HG03039 (cell line): Measurements from ENCODE around the gene SEMA6A.
"Not testable (repeated sequence)": the region's sequence is repeated elsewhere in the genome, so short reads cannot be mapped to it uniquely, and the experiment has no call there.

ENCODE experiments used
- ATAC-seq: cut with Tn5 transposase; IDR thresholded peaks from one replicate; pipeline ENCODE4 v1.9.1; 2021; ENCODE audit warnings: mild to moderate bottlenecking, moderate library complexity; ENCODE audit not compliant: unreplicated experiment

The SEMA6A gene

GRCh38 chr5:116524966-116525365 is 49.7 kb downstream of the SEMA6A start:
- ATAC-seq: no peak

GRCh38 chr5:116524051-116524904 is 50.3 kb downstream of the SEMA6A start:
- ATAC-seq: no peak

- not testable (repeated sequence) for ATAC-seq
Observed at GRCh38 chr5:116523182-116523581, 51.4 kb downstream of the SEMA6A start.

DNA sequence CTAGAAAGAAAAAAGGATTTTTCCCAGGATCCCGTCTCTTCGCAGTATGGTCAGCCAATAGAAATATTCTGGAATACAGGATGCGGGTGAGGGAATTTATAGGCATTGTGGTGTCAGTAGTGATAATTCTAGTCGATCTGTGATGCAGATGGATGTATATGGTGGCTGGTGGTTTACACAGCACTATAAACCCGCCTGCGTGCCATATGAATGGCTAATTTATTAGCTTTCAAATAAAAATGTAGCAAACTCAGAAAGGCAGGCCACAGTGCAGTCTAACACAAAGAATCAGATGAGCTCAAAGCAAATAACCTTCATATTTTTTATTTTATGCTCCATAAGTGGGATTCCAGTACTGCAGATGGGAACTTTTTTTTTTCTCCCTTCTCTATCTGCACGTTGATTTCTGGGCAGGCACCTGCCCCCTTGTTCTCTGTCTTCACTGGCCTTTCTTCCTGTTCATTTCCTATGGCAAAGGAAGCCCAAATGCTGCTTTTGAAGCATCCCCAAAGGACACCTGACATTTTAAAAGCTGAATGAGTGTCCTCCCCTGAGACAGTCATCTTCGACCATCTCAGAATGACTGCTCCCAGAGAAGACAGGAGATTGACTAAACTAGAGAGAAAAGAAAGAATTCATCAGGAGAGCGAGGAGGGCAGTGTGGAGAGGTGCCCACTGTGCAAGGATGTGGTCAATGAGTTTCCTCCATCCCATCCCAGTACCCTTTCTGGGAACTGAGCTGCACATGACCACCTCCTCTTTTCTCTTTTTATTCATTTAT is 52.1 kb downstream of the SEMA6A start:
- ATAC-seq: no peak

DNA sequence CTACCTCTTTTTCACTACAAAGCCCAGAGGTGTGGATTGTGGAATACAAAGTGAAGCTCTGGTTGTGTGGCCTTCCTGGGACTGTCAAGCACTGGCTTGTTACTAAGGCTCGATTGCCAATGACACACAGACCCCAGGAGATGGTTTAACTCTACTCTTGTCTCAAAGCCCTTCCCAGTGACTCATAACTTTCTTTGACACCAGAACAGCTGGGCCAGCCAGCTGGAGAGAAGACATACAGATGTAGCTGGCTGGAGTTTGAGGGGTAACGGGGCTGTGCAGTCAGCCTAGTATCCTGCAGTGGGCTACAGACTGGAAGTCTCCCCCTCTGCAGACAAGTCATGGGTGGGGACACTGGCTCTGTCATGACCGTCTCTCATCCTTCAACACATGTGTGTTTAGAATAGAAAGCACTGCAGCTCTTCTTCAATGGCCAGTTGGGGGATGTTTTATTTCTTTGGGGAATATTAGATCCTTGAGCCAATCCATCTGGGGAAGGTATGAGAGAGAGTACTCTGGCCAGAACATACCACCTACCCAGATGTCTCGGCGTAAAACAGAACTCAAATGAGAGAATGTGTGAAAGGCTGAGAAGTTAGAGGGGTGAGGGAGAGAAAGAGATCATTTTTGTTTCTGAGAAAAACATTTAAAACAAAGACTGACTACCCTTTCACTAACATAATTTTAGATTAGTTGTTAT is 53.3 kb downstream of the SEMA6A start:
- no peak for ATAC-seq

DNA sequence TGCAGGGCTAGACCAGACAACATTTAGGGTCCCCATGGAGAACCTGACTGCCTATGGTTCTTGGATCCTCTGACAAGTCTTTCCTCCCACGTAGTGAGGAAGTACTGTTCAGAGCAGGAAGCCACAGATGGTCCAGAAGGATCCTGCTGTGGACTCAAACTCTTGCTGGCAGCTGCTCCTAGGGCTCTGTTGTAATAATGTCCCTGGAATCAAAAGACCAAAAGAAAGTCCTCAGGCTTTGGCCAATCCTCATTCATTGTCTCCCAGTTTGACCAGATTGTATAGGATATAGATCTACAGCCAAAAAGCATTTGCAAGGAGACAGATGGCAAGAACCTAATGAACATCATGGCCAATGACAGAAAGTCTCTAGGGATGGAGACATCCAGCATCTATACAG is 53.9 kb downstream of the SEMA6A start:
- no peak for ATAC-seq

DNA sequence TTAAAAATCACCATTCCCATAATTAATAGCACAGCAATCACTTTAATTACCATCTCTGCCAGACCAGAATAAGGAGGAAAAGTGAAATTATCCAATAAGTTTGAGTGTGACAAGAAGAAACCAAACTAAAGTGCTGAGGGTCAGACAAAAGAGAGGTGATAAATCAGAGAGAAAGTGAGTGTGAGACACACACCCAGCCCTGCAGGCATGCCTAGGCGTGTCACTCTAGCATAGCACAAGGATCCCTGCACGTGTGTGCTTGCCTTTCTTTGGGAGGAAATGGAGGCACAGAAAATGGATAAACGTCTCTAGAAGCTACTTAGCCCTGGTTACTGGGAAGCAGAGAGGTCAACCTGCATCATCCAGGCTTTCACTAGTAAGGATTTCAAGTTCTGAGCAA is 56.2 kb downstream of the SEMA6A start:
- ATAC-seq: no peak

DNA sequence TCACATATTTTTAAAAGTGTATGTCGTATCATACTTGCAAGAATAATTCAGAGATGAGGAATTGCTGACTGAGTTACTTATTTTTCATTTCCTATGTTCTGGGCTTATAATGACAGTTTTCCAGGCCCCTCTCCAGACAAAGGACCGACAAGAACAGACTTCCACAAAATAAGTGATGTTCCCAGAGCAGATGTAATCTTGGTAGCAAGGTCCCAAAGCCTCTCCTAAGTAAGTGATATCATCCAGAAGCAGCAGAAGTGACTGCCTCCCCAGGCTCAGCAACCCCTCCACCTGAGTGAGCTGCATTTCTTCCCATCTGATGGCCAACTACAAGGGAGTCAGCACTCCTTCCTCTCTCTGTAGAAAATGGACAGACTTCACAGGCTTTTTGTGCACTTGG is 57.1 kb downstream of the SEMA6A start:
- ATAC-seq: no peak

GRCh38 chr5:116516021-116516420 is 58.6 kb downstream of the SEMA6A start:
- ATAC-seq: no peak

GRCh38 chr5:116514421-116514970 is 60.1 kb downstream of the SEMA6A start:
- no peak for ATAC-seq

DNA sequence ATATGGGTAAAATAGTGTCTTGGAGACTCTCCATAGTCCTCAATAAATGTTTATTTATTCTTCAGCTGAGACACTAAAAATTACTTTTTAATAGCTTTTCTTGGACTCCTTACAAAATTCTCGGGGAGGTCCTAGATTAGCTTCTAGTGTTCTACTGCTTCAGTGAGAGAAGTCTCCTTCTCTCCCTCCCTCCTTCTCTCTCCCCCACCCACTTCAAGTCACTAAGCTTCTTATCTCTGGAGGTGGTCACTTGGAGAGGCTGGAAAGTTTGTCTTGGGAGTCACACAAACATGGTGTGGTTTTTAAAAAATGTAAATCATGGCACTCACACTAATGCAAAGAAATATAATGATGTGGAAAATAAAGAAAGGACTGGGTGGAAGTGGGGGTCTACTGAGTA is 64.1 kb downstream of the SEMA6A start:
- no peak for ATAC-seq

- ATAC-seq: no peak
Observed at GRCh38 chr5:116509483-116510244, 65.0 kb downstream of the SEMA6A start.

DNA sequence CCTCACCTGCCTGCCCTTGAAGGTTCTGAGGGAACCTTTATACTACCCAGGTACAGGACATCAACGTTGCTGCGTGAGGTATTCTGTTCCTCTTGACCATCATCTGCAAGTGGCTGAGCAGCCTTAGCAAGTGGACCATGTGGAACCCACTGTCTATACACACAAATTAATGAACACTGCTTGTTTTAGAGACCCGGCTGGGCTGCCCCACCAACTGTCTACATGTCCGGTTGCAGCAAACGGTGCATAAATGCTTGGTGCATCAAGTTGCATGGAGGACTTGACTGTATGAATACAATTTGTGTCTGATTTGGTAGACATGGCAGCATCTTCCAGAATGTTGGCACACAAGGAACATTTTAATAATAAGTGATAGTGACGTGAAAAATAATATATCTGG is 65.8 kb downstream of the SEMA6A start:
- ATAC-seq: no peak

DNA sequence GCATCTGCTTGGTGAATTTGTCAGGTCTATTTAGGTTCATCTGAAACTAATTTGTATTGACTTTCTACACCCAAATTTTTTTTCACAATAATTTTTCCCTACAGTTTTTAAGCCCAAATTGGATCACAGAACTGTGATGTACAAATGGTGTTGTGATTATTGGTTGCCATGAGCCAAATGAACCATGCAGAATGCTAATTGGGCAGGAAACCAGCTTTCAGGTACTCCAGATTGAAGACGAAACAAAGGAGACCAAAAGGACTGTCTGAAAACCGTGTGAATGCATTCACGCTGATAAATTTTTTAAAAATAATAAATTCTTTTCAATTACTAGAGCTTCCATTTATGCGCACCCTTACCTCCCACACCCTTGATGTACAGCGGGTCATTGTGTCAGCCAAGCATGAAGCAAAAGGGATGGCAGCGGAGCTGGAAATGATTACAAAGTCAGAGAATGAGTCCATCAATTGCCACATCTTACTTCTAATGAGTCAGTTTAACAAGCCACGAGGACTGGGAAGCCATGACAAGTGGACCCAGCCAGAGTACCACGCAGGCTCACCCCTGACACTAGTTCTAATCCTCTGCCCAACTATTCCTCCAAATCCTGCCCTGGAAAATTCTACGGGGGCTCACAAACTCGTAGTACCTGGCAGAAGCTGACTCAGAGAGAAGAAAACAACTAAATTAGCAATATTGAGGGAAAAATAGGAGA is 66.5 kb downstream of the SEMA6A start:
- ATAC-seq: no peak

DNA sequence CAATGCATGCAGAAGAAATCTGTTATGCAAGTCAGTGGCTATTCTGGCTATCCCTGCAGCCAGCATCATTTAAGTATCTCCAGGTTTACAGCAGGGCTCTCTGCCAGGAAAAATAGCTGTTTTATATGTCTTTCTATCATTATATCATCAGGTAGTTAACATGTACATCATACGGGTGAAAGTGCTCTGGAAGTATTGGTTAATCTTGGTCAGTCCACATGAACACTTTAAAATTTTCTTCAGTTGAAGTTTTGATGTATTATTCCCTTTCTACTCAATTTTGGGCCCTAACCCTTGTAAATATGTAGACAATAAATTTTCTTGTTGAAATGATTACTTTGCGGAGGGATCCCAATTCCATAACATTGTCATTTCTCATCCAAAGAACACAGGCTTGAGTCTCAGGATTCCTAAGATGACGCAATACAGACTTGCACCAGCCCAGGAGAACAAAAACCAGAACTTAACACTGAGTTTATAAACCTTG is 67.5 kb downstream of the SEMA6A start:
- ATAC-seq: no peak

DNA sequence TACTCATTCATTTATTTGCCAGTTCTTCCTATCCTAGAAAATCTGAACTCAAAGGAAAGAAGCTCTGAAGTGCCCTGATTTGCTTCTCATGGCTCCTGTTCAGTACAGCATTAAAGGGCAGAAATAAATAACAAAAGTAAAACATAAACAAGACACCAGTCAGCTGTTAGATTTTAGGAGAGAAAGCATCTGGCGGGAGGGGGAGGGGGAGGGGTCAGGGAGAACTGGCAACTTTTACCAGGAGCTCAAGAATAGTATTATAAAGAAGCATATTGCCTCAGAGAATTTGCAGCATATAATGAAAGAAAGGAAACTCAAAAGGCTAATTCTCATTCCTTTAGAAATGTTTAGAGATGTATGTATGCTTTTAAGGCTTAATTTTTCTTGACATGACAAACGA is 68.1 kb downstream of the SEMA6A start:
- no peak for ATAC-seq

GRCh38 chr5:116504593-116505166 is 69.9 kb downstream of the SEMA6A start:
- ATAC-seq: no peak

- ATAC-seq: no peak
Observed at GRCh38 chr5:116502616-116503015, 72.0 kb downstream of the SEMA6A start.

DNA sequence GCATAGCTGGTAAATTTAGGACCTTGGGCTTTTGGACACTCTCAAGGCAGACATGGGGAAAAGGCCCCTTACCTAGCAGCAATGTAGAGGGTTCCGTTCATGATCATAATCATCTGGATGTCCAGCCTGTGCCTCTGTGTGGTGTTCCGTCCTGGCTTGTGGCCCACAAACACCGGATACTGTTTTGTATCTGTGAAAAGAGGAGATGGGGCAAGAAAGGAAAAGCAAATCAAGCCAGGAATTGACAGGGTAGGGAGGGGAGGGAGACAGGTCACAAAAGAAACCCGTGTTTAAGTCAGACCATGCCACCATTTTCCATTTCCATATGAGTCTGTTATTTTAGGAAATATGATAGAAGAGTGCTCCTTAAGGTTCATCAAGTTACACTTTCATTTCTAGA is 72.5 kb downstream of the SEMA6A start:
- ATAC-seq: no peak
